ENCODE results near the gene CSNK1G2.

CSNK1G2 gene

GRCh38 chr19:1920644-1921043 lies 20.3 kb upstream of the CSNK1G2 start:
- DNase-seq = no peak

- no peak for DNase-seq
Observed at GRCh38 chr19:1921326-1921725, 19.6 kb upstream of the CSNK1G2 start.

GRCh38 chr19:1921825-1922224 lies 19.1 kb upstream of the CSNK1G2 start:
- DNase-seq = no peak

GRCh38 chr19:1922803-1923202 lies 18.2 kb upstream of the CSNK1G2 start:
- no peak for DNase-seq

- peak; percentile 63 to 72 for DNase-seq
Observed at GRCh38 chr19:1923319-1923718, 17.7 kb upstream of the CSNK1G2 start.

- DNase-seq = no peak
Observed at GRCh38 chr19:1924320-1924961, 16.5 kb upstream of the CSNK1G2 start.

GRCh38 chr19:1925544-1925943 lies 15.4 kb upstream of the CSNK1G2 start:
- DNase-seq = no peak

GRCh38 chr19:1929021-1929742 lies 11.8 kb upstream of the CSNK1G2 start:
- peak; percentile 80 to 85 for DNase-seq

- no peak for DNase-seq
Observed at GRCh38 chr19:1931445-1931844, 9.5 kb upstream of the CSNK1G2 start.

- no peak for DNase-seq
Observed at GRCh38 chr19:1932395-1932794, 8.6 kb upstream of the CSNK1G2 start.

GRCh38 chr19:1933244-1933643 lies 7.7 kb upstream of the CSNK1G2 start:
- DNase-seq = peak; percentile 56 to 75

GRCh38 chr19:1933942-1934341 lies 7.0 kb upstream of the CSNK1G2 start:
- no peak for DNase-seq

- peak; percentile 70 to 74 for DNase-seq
Observed at GRCh38 chr19:1935484-1936208, 5.3 kb upstream of the CSNK1G2 start.

- no peak for DNase-seq
Observed at GRCh38 chr19:1936430-1936829, 4.5 kb upstream of the CSNK1G2 start.

- no peak for DNase-seq
Observed at GRCh38 chr19:1936916-1937610, 3.9 kb upstream of the CSNK1G2 start.

- DNase-seq = no peak
Observed at GRCh38 chr19:1938071-1938470, 2.9 kb upstream of the CSNK1G2 start.

- DNase-seq = peak; percentile 51 to 52
Observed at GRCh38 chr19:1942078-1942933, 1.3 kb downstream of the CSNK1G2 start.

GRCh38 chr19:1942934-1943555 lies 2.1 kb downstream of the CSNK1G2 start:
- DNase-seq = peak; percentile 4 to 21

- DNase-seq = no peak
Observed at GRCh38 chr19:1943661-1944087, 2.7 kb downstream of the CSNK1G2 start.

GRCh38 chr19:1944088-1944915 lies 3.3 kb downstream of the CSNK1G2 start:
- DNase-seq = peak; percentile 51 to 72
